IgD-negative memory B cell (primary cell): Measurements from ENCODE around the gene TMTC2. TPM values are rescaled to one million over a fixed set of nuclear protein-coding genes. Genes with fewer than 3 reads are reported as not detected.
"Not testable (repeated sequence)": the region's sequence is repeated elsewhere in the genome, so short reads cannot be mapped to it uniquely, and the experiment has no call there.

Source experiments
- H3K27ac Mint-ChIP-seq, 3 donors: one replicate each; pipeline ENCODE4 v1.8.0; 2020 to 2022; ENCODE audit warnings: mild to moderate bottlenecking in 3 of 3, mixed read lengths in 3 of 3, moderate library complexity in 1 of 3
- H3K27me3 Mint-ChIP-seq: one replicate; pipeline ENCODE4 v1.8.0; 2021; ENCODE audit warnings: mixed read lengths
- H3K36me3 Mint-ChIP-seq: one replicate; pipeline ENCODE4 v1.8.0; 2020; ENCODE audit warnings: mild to moderate bottlenecking, mixed read lengths
- H3K4me1 Mint-ChIP-seq, 3 donors: one replicate each; pipeline ENCODE4 v1.8.0; 2020 to 2022; ENCODE audit warnings: mixed read lengths in 3 of 3, mild to moderate bottlenecking in 1 of 3
- H3K4me3 Mint-ChIP-seq, 4 donors: one replicate each; pipeline ENCODE4 v1.8.0; 2020 to 2022; ENCODE audit warnings: mild to moderate bottlenecking in 4 of 4, mixed read lengths in 4 of 4, moderate library complexity in 3 of 4
- H3K9me3 Mint-ChIP-seq, 3 donors: one replicate each; pipeline ENCODE4 v1.8.0; 2020 to 2021; ENCODE audit warnings: mixed read lengths in 3 of 3, mild to moderate bottlenecking in 1 of 3
- polyA plus RNA-seq: library from polyadenylated mRNA; unstranded; fragments of 300-500 nt; fragmentation: Illumina TruSeq; gene quantifications from one replicate; pipeline ENCODE4 v1.2.3, GENCODE V29; 2021

TMTC2 gene
- polyA plus RNA-seq, 1 donor from 2014 or later = not detected

DNA sequence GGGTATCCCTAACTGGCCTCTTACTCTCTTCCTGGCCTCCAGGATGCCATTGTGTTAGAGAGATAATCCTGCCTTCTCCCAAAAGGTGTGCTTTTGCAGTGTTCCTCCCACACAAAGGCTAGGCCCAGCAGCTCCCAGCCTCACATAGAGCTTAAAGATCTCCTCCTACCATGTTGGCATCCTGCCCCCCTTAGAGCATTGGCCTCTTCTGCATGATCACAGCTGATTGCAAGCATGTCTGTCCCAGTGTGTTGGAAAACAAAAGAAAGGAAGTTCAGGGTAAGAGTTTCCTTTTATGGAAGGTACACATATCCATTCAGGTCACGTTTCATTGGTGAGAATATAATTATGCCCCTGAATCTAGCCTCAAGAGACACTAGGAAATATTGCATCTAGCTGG is 405.4 kb downstream of the TMTC2 start:
- no peaks in the 10 kb centered on the region for H3K4me1 Mint-ChIP-seq
- H3K9me3 Mint-ChIP-seq = peaks cover 0 to 12% (median 8%) of the 10 kb centered on the region in 3 donors
- H3K27me3 Mint-ChIP-seq = peaks cover 2% of the 10 kb centered on the region
- H3K36me3 Mint-ChIP-seq = no peaks in the 10 kb centered on the region
- no peak overlapping the region for H3K4me3 Mint-ChIP-seq
- peak overlapping the region in 1 of 3 donors; percentile 12 for H3K27ac Mint-ChIP-seq

DNA sequence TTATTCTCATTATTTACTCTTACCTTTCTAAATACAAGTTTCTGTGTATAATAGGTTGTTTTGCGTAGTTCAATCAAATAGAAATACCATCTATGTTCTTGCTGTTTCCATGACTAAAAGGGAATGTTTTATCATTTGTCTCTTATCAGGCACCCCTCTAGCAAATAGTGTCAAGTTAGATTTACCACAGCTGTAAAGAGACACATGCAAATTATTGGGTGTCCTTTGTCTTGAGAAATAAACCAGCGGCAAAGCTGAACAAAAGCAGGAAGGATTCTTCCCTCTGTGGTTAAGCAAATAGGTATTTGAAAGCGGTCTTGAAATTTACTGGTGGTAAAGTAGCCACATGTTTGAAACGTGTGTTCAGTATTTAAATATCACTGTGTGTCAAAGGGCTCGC is 405.9 kb downstream of the TMTC2 start:
- Mint-ChIP-seq H3K9me3 (peaks cover 0 to 12% (median 8%) of the 10 kb centered on the region in 3 donors), H3K27me3 (peaks cover 2% of the 10 kb centered on the region), H3K4me3 (no peak overlapping the region), H3K36me3 (no peaks in the 10 kb centered on the region), H3K27ac (no peak overlapping the region), H3K4me1 (no peaks in the 10 kb centered on the region)

DNA sequence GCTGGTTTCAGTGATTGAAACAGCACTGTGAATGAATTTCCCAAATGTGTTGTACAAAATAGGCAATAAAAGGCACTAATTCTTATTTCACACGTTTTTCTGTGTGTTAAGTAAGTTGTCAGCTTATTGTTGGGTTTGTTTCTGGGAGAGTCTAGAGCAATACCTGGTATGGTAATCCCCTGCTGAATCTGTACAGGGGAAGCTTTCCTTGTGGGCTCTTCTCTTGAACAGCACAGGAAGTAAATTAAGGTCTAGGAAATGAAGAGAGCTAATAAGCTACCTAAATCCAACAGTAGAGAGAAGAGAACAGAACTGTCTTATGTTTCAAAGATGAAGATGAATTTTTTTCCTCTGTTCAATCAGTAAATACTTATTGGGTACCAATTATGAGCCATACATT is 406.7 kb downstream of the TMTC2 start:
- peaks cover 0 to 12% (median 6%) of the 10 kb centered on the region in 3 donors for H3K9me3 Mint-ChIP-seq

DNA sequence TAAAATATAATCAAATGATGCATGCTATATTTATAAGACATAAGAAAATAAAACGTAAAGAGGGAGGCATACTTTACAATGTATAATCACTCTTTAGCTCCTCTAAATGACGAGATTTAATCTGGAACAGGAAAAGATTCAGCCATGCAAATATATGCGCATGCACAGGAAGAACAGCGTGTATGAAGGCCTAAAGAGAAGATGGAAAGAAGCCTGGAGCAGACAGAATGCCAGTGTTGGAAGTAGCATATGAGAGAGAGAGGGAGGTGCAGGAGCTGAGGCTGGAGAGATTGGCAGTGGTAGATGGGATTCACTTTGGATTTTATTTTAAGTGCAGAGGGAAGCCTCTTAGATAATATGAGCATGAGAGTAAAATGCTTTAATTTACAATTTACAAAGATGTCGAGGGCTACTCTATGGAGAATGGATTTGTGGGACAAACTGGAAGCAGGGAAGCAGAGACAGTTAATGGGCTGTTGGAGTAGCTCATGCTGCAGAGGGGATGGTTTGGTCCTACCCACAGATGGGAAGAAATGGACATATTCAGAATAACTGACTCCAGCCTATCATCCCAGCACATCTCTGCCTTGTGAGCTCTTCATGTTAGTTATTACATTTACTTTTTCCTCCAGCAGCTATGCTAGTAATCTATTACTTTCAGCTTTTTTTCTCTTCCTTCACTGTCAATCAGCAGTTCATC is 411.1 kb downstream of the TMTC2 start:
- Mint-ChIP-seq H3K4me3 (no peak overlapping the region), H3K36me3 (no peaks in the 10 kb centered on the region), H3K4me1 (no peaks in the 10 kb centered on the region), H3K9me3 (peaks cover 2 to 12% (median 4%) of the 10 kb centered on the region in 3 donors), H3K27ac (no peak overlapping the region), H3K27me3 (no peaks in the 10 kb centered on the region)

More for the DNA sequence above, 406.7 kb downstream of the TMTC2 start:
- Mint-ChIP-seq H3K36me3 (no peaks in the 10 kb centered on the region), H3K4me1 (no peaks in the 10 kb centered on the region), H3K27ac (no peak overlapping the region), H3K4me3 (no peak overlapping the region), H3K27me3 (peaks cover 2% of the 10 kb centered on the region)

DNA sequence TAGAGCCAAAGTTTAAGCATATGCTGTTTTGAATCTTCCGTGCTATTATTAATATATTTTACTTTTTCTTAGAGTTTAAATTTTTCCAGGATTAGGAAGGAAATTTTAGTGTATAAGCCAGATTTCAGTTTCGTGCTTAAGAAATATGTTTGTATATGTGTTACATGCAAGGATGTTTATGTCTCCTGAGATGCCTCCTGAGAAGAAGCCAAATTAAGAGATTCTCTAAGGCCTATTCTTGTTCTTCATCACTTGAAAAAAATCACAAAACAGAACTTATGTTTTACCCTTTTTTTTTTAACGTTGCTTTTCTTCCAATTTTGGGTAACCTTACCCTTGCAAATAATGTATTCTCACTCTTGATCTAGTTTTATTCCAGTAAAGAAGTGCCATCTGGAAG is 412.7 kb downstream of the TMTC2 start:
- Mint-ChIP-seq H3K36me3 (no peaks in the 10 kb centered on the region), H3K27ac (no peak overlapping the region), H3K27me3 (no peaks in the 10 kb centered on the region), H3K4me1 (no peaks in the 10 kb centered on the region), H3K9me3 (peaks cover 2 to 10% (median 4%) of the 10 kb centered on the region in 3 donors), H3K4me3 (no peak overlapping the region)

DNA sequence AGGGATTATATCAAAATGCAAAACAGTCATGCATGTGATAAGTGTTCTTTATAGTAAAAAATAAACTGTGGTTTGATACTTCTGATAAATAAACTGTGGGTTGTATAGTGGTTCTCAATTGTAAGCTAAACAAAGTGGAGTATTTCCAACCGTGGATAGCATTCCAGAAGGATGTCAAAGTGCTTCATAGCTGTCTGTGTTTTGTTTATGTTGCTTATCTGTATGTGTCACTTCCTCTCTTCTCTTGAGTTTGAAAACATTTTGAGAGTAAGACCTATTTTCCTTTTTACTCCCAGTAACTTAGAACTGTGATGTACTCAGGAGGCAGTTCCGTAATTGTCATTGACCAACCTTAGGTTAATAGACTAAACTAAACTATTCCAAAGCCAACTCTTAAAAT is 415.8 kb downstream of the TMTC2 start:
- H3K27me3 Mint-ChIP-seq = no peaks in the 10 kb centered on the region
- no peak overlapping the region for H3K4me3 Mint-ChIP-seq
- H3K27ac Mint-ChIP-seq = no peak overlapping the region
- peaks cover 0 to 2% (median 0%) of the 10 kb centered on the region in 3 donors for H3K4me1 Mint-ChIP-seq
- H3K36me3 Mint-ChIP-seq = no peaks in the 10 kb centered on the region
- H3K9me3 Mint-ChIP-seq = peaks cover 0 to 4% (median 2%) of the 10 kb centered on the region in 3 donors

DNA sequence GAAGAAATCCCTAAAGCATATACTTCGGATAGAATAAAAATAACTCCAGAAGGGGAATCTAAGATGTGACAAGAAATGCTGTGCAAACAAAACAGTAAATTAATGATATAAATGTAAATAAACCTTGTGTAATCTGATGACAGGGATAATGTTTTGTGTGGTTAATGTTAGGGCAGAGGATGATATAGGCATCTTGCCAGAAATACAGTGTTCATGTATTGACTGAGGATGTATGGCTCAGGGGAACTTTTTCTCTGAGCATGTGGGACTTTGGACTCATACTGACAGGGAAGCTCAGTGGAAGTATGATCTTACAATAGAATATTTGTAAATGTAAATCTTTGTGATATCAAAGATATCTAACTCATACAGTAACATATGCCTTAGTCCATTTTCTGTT is 420.2 kb downstream of the TMTC2 start:
- Mint-ChIP-seq H3K36me3 (no peaks in the 10 kb centered on the region), H3K27me3 (no peaks in the 10 kb centered on the region), H3K4me3 (no peak overlapping the region), H3K4me1 (peaks cover 0 to 2% (median 0%) of the 10 kb centered on the region in 3 donors), H3K9me3 (peaks cover 0 to 2% (median 0%) of the 10 kb centered on the region in 3 donors), H3K27ac (no peak overlapping the region)

DNA sequence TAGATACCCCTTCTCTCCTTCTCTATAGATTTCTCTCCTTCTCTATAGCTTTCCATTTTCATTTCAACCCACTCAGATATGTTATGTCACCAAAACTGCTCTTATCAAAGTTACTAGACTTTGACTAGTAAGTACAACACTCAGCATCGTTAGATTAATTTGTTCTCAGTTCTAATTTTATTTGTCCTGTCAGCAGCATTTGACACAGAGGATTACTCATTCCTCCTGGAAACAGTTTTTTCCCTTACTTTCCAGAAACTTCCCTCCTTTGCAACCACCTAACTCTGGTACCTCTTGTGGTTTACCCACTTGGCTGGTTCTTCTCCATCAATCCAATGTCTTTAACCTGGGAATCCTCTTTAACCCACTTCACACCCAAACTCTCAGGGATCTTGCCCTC is 423.7 kb downstream of the TMTC2 start:
- no peak overlapping the region for H3K4me3 Mint-ChIP-seq

DNA sequence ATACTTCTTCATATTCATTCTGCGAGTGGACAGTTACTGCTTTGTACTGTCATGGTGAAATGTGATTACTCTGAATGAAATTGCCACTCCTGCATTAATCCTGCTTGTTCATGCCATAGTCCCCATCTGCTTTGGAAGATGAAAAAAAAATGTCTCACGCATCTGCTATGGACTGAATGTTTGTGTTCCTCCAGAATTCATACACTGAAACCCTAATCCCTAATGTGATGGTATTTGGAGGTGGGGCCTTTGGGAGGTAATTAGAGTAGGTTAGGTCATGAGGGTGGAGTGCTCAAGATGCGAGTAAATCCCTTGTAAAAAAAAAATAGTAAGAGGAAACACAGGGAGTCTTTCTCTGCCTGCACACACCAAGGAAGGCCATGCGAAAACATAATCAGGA is 427.2 kb downstream of the TMTC2 start:
- H3K36me3 Mint-ChIP-seq = no peaks in the 10 kb centered on the region
- no peak overlapping the region for H3K27ac Mint-ChIP-seq
- H3K4me1 Mint-ChIP-seq = peaks cover 0 to under 1% (median 0%) of the 10 kb centered on the region in 3 donors
- peaks cover 0 to 4% (median 2%) of the 10 kb centered on the region in 3 donors for H3K9me3 Mint-ChIP-seq
- H3K27me3 Mint-ChIP-seq = no peaks in the 10 kb centered on the region
- no peak overlapping the region for H3K4me3 Mint-ChIP-seq

More for the DNA sequence above, 423.7 kb downstream of the TMTC2 start:
- no peaks in the 10 kb centered on the region for H3K27me3 Mint-ChIP-seq
- no peaks in the 10 kb centered on the region for H3K36me3 Mint-ChIP-seq
- no peak overlapping the region for H3K27ac Mint-ChIP-seq
- peaks cover 0 to 2% (median 0%) of the 10 kb centered on the region in 3 donors for H3K9me3 Mint-ChIP-seq
- H3K4me1 Mint-ChIP-seq = no peaks in the 10 kb centered on the region

DNA sequence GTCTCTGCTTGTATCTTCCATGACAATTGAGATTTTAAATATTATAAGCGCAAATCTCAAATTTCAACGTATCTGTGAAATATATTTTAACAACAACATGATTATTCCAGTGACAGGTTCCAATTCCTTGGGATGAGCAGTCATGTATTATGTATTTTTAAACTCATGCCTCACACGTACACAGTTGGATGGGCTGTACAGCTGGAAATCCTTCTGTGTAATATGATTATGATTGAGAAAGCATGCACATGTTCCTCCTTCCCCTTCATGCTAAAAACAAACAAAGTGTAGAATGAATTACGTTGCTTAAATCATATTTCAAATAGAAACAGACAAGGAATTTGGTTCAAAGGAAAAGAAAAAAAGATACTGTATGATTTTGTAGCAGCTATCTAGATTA is 428.3 kb downstream of the TMTC2 start:
- Mint-ChIP-seq H3K4me1 (peaks cover 0 to 1% (median 0%) of the 10 kb centered on the region in 3 donors), H3K27ac (no peak overlapping the region), H3K9me3 (peaks cover 0 to 4% (median 2%) of the 10 kb centered on the region in 3 donors), H3K36me3 (no peaks in the 10 kb centered on the region), H3K4me3 (no peak overlapping the region), H3K27me3 (no peaks in the 10 kb centered on the region)

DNA sequence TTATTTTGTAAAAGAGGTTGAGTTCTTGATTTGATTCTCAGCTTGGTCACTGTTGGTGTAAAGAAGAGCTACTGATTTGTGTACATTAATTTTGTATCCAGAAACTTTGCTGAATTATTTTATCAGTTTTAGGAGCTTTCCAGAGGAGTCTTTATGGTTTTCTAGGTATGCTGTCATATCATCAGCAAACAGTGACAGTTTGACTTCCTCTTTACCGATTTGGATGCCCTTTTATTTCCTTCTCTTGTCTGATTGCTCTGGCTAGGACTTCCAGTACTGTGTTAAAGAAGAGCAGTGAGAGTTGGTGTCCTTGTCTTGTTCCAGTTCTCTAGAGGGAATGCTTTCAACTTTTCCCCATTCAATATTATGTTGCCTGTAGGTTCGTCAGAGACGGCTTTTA is 431.2 kb downstream of the TMTC2 start:
- H3K27me3 Mint-ChIP-seq, H3K9me3 Mint-ChIP-seq, H3K36me3 Mint-ChIP-seq, H3K4me3 Mint-ChIP-seq, H3K4me1 Mint-ChIP-seq, H3K27ac Mint-ChIP-seq: not testable (repeated sequence)

DNA sequence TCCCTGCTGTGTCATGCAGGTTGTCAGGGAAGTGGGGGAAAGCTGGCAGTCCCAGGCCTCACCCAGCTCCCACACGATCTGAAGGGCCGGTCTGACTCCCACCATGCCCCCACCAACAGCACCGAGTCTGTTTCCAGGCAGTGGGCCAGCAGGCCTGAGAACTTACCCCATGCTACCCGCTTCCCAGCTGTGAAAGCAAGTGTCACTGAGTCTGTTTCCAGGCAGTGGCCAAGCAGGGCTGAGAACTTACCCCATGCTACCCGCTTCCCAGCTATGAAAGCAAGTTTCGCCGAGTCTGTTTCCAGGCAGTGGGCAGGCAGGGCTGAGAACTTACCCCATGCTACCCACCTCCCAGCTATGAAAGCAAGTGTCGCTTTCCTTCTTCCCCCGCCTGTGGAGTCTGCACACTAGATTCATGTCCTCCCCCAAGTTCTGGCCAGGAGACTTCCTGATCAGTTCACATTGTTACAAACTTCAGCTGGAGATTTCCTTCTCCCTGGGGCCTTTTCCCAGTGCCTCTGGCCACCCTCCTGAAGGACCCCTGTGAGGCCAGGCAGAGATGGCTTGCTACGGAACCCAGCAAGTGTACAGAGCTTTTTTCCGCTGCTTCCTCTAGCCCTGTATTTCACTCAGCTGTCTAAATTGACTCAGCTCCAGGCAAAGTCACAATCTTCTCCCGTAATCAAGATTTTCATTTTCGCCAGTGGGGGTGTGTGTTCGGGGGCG is 435.4 kb downstream of the TMTC2 start:
- Mint-ChIP-seq H3K4me3 (no peak overlapping the region), H3K27me3 (no peaks in the 10 kb centered on the region), H3K36me3 (no peaks in the 10 kb centered on the region), H3K27ac (no peak overlapping the region), H3K4me1 (peaks cover 0 to 1% (median 0%) of the 10 kb centered on the region in 3 donors), H3K9me3 (no peaks in the 10 kb centered on the region)

DNA sequence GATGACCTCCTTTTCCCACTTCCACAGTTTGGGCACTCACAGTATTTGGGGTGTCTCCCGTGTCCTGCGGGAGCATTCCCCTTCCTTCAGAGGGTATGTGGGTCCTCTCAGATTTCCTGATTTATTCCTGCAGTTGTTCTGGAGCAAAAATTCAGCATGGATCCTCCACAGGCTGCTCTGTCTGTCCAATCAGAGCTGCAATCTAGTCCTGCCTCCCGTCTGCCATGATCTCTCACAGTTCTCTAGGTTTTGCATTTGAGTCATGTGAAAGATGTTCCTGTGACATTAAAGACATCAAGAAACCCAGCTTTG is 435.9 kb downstream of the TMTC2 start:
- Mint-ChIP-seq H3K9me3 (no peaks in the 10 kb centered on the region), H3K36me3 (no peaks in the 10 kb centered on the region), H3K4me1 (peaks cover 0 to 1% (median 0%) of the 10 kb centered on the region in 3 donors), H3K4me3 (no peak overlapping the region), H3K27me3 (no peaks in the 10 kb centered on the region), H3K27ac (no peak overlapping the region)

DNA sequence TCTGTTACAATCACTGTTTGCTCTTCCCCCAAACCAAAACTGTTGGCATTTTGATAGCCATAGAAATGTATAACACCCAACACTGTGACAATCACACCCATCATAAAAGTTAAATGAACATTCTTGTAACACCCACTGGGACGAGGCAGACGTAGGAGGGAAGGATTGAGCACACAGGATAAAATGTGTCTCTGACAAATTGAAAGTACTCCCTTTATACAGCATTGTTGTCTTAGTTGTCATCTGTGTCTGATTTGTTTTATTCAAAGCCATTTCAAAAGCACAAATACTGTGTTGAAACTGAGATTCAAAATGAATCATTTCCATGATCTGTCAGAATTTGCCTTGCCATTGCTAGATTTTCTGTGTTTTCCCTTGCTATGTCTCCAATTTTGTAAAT is 436.3 kb downstream of the TMTC2 start:
- no peaks in the 10 kb centered on the region for H3K36me3 Mint-ChIP-seq
- H3K27me3 Mint-ChIP-seq = no peaks in the 10 kb centered on the region
- H3K9me3 Mint-ChIP-seq = no peaks in the 10 kb centered on the region
- H3K4me1 Mint-ChIP-seq = peaks cover 0 to 1% (median 0%) of the 10 kb centered on the region in 3 donors
- H3K27ac Mint-ChIP-seq = no peak overlapping the region
- no peak overlapping the region for H3K4me3 Mint-ChIP-seq

DNA sequence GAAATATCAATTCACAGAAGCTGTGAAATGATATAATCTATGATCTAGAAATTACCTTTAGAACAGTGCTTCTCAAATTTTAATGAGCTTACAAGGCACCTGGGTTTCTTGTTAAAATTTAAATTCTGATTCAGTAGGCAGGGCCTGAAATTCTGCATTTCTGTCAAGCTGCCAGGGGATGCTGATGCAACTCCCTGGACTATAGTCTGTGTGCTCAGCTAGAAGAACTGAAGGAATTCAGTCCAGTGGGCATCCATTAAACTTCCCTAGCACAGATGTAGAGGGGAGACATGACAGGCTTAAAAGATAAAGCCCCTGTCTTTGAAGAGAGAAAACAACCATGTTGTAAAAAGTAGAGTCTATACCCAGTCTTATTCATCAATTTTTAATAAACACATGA is 441.8 kb downstream of the TMTC2 start:
- Mint-ChIP-seq H3K4me1 (no peaks in the 10 kb centered on the region), H3K27ac (no peak overlapping the region), H3K36me3 (peaks cover 2% of the 10 kb centered on the region), H3K27me3 (no peaks in the 10 kb centered on the region), H3K9me3 (no peaks in the 10 kb centered on the region), H3K4me3 (no peak overlapping the region)

DNA sequence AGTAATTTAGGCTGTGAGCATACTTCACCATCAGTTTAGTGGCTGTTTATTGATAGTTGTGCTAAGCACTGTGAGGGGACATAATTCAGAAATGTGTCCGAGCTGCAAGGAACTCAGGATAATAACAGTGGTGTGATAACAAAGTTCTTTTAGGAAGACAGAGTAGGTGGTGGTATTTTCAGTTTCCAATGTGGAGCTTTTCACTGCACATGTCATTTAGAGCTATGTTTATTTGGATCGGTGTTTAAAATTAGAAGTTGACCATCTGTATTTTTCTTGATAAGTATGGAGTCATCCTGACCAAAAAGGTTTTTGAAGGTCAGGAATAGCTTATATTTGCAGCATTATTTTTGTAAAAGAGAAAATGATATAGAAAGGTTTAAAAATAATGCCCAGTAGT is 443.5 kb downstream of the TMTC2 start:
- Mint-ChIP-seq H3K4me3 (no peak overlapping the region), H3K9me3 (no peaks in the 10 kb centered on the region), H3K27me3 (no peaks in the 10 kb centered on the region), H3K4me1 (no peaks in the 10 kb centered on the region), H3K27ac (no peak overlapping the region), H3K36me3 (peaks cover 2% of the 10 kb centered on the region)
